A549 (cell line): ENCODE measurements around the gene CALML3. TPM values are rescaled to one million over a fixed set of nuclear protein-coding genes. Genes with fewer than 3 reads are reported as not detected.

Experiments
- ATAC-seq, 2 experiments: fragments of 200-7000 bp in 1 of 2; fragments of >200 bp in 1 of 2; cut with Nextera tagmentation in 1 of 2; cut with Tn5 transposase in 1 of 2; 3 replicates each; pipeline versions ENCODE4 v1.8.0 to v1.9.1; 2018 to 2020; ENCODE audit warnings: mild to moderate bottlenecking in 1 of 2, moderate library complexity in 1 of 2
- CTCF ChIA-PET: fragments of 300-600 bp; sonication (Branson Sonifier 250); formaldehyde crosslinking; extraction: SDS; loops from one replicate; lab custom pipeline; 2021; ENCODE audit warnings: antibody characterized with exemption, inconsistent platforms; lab: Yijun Ruan, JAX
- POLR2A ChIA-PET: fragments of 350-600 bp; formaldehyde crosslinking; extraction: SDS; loops from one replicate; lab custom pipeline; 2021; ENCODE audit warnings: antibody characterized with exemption, inconsistent platforms; lab: Yijun Ruan, JAX
- DNase-seq, 2 experiments: peaks; one replicate each; pipeline versions ENCODE4 v3.0.0 to v3.0.0-alpha.2; 2011 to 2016; ENCODE audit warnings: low read depth in 1 of 2, low spot score in 1 of 2
- FAIRE-seq: peaks from 2 replicates; lab custom pipeline; 2011; peaks lifted over from hg19 to GRCh38; lab: Jason Lieb, UNC
- H3K27ac ChIP-seq, 2 experiments: fragments of >200 bp; sonication (Bioruptor Twin); formaldehyde crosslinking; 3 replicates each; pipeline ENCODE4 v1.5.1; 2016 to 2017
- H3K4me1 ChIP-seq: fragments of >200 bp; sonication (Bioruptor Twin); formaldehyde crosslinking; 3 replicates; pipeline ENCODE4 v1.6.1; 2016
- H3K4me2 ChIP-seq: fragments of >200 bp; sonication (Bioruptor Twin); formaldehyde crosslinking; 3 replicates; pipeline ENCODE4 v1.6.1; 2016
- H3K4me3 ChIP-seq: fragments of >200 bp; sonication (Bioruptor Twin); formaldehyde crosslinking; 3 replicates; pipeline ENCODE4 v1.5.1; 2016
- H3K9me3 ChIP-seq: fragments of >200 bp; sonication (Bioruptor Twin); formaldehyde crosslinking; 3 replicates; pipeline ENCODE4 v1.6.1; 2016
- CHD4 ChIP-seq: fragments of 200-600 bp; sonication (generic); IDR thresholded peaks from 2 replicates; pipeline ENCODE4 v1.6.1; 2016; ENCODE audit warnings: antibody characterized with exemption, mild to moderate bottlenecking, borderline replicate concordance
- ESRRA ChIP-seq: fragments of 150-350 bp; IDR thresholded peaks from 2 replicates; pipeline ENCODE4 v1.6.1; 2014; ENCODE audit warnings: mild to moderate bottlenecking, low read length, borderline replicate concordance
- FOSB ChIP-seq: fragments of 250-450 bp; sonication (Bioruptor Pico); IDR thresholded peaks from 2 replicates; pipeline ENCODE4 v1.5.0; 2020; ENCODE audit warnings: mild to moderate bottlenecking, moderate library complexity
- FOSL2 ChIP-seq, 2 experiments: fragments of 450-650 bp in 1 of 2; fragments of >200 bp in 1 of 2; sonication (Bioruptor Twin) in 1 of 2; formaldehyde crosslinking; IDR thresholded peaks; 2 replicates each; pipeline versions ENCODE4 v1.5.0 to v1.6.1; 2016 to 2020; ENCODE audit warnings: mild to moderate bottlenecking in 1 of 2, moderate library complexity in 1 of 2
- FOXS1 ChIP-seq: fragments of 250-450 bp; sonication (Bioruptor Pico); IDR thresholded peaks from 2 replicates; pipeline ENCODE4 v1.5.0; 2020; ENCODE audit warnings: mild to moderate bottlenecking, moderate library complexity
- GATA3 ChIP-seq: IDR thresholded peaks from 2 replicates; pipeline ENCODE4 v1.6.1; 2012; ENCODE audit warnings: borderline replicate concordance
- JUNB ChIP-seq: fragments of >200 bp; sonication (Bioruptor Twin); formaldehyde crosslinking; IDR thresholded peaks from 2 replicates; pipeline ENCODE4 v1.6.1; 2016
- KDM5A ChIP-seq: fragments of 200-600 bp; sonication (generic); IDR thresholded peaks from 2 replicates; pipeline ENCODE4 v1.6.1; 2016; ENCODE audit warnings: antibody characterized with exemption, mild to moderate bottlenecking
- MAFK ChIP-seq: fragments of 450-650 bp; IDR thresholded peaks from 2 replicates; pipeline ENCODE4 v1.6.1; 2014; ENCODE audit not compliant: partially characterized antibody
- NFE2L2 ChIP-seq: fragments of 150-350 bp; conservative IDR thresholded peaks from 2 replicates; pipeline ENCODE4 v1.6.1; 2014; ENCODE audit warnings: low read length
- NPAS2 ChIP-seq: fragments of 250-450 bp; sonication (Bioruptor Pico); IDR thresholded peaks from 2 replicates; pipeline ENCODE4 v1.8.0; 2022; ENCODE audit warnings: mild to moderate bottlenecking, moderate library complexity, borderline replicate concordance
- POLR2A ChIP-seq: IDR thresholded peaks from 2 replicates; pipeline ENCODE4 v1.6.1; 2012; ENCODE audit warnings: mild to moderate bottlenecking, low read length
- RAD21 ChIP-seq, 2 experiments: fragments of >200 bp in 1 of 2; sonication (Bioruptor Twin) in 1 of 2; formaldehyde crosslinking in 1 of 2; IDR thresholded peaks in 1 of 2; conservative IDR thresholded peaks in 1 of 2; 2 replicates in 1 of 2; 3 replicates in 1 of 2; pipeline ENCODE4 v1.6.1; 2012 to 2018; ENCODE audit warnings: inconsistent platforms in 1 of 2
- RCOR1 ChIP-seq: fragments of 150-350 bp; IDR thresholded peaks from 2 replicates; pipeline ENCODE4 v1.6.1; 2014; ENCODE audit warnings: antibody characterized with exemption, low read length, low read depth
- ZFP36 ChIP-seq: fragments of 450-650 bp; IDR thresholded peaks from 2 replicates; pipeline ENCODE4 v1.6.1; 2014; ENCODE audit warnings: borderline replicate concordance; ENCODE audit not compliant: partially characterized antibody
- WGBS: methylation state at CpG from one replicate; pipeline ENCODE4 v1.1.6; 2017; ENCODE audit errors: missing lambda C conversion rate; 5-methylcytosine and 5-hydroxymethylcytosine counted together
- polyA plus RNA-seq, 4 experiments: library from polyadenylated mRNA; depleted of rRNA in 3 of 4; stranded (reverse); fragments of >200 nt; fragmentation: RNase III in 1 of 4; extraction: RNeasy Plus Mini Kit Qiagen cat#74134 plus additional on column Dnase treatment in 1 of 4; gene quantifications; 2 replicates in 3 of 4; 3 replicates in 1 of 4; pipeline ENCODE4 v1.2.3, GENCODE V29; 2011 to 2017
- TF ChIP-seq, protein P1 (sequence below): fragments of >200 bp; sonication (Bioruptor Twin); formaldehyde crosslinking; IDR thresholded peaks from 2 replicates; pipeline ENCODE4 v1.6.1; 2016
- TF ChIP-seq, protein P2 (sequence below): fragments of 150-350 bp; IDR thresholded peaks from 2 replicates; pipeline ENCODE4 v1.6.1; 2014; ENCODE audit warnings: low read depth, mild to moderate bottlenecking, low read length
- TF ChIP-seq, protein P3 (sequence below): IDR thresholded peaks from 2 replicates; pipeline ENCODE4 v1.6.1; 2012

Gene CALML3
- polyA plus RNA-seq, 2 of the 4 experiments (the other 2 are of a cell fraction) = not detected

DNA sequence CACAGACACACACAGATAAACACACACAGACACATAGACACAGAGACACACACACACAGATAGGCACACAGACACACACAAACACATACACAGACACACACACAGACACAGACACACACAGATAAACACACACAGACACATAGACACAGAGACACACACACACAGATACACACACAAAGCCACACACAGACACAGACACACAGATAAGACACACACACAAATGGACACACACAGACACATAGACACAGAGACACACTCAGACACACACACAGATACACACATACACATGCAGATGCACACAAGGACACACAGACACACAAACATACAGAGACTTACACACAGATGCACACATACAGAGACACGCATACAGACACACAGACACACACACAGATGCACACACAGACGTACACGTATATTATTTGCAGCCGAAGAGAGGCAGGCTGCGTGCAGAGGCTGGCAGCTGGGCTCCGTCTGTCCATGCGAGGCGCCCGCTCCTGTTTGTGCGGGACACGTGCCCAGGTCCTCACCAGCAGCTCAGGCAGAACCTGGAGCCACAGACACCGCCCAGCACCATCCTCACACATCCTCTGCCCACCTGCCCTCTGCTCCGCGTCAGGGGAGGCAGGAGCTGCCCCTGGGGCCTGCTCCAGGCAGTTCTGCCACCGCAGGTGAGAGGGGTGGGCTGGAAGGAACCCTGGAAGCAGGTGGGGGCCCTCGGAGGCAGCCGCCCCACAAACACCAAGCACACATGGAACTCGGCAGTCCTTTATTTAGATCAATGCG is 26.6 kb upstream of the CALML3 start:
- DNase-seq = no peak
- 91% methylated on average over 18 of the region's 19 CpGs for WGBS
- POLR2A ChIA-PET = no interaction called here
- Histone ChIP-seq H3K4me1 (peaks cover 14% of the 10 kb centered on the region), H3K4me3 (no peak overlapping the region)
- TF ChIP-seq, protein P1, sequence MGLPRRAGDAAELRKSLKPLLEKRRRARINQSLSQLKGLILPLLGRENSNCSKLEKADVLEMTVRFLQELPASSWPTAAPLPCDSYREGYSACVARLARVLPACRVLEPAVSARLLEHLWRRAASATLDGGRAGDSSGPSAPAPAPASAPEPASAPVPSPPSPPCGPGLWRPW = no peak
- TF ChIP-seq MAFK (no peak), CHD4 (no peak), POLR2A (no peak), NPAS2 (CRISPR knock-in tag) (no peak), NFE2L2 (no peak), GATA3 (no peak), ESRRA (no peak)
- TF ChIP-seq, all 56 proteins: peak for 0
- ATAC-seq = no peak
- H3K4me2 ChIP-seq = no peak overlapping the region
- no peak for FAIRE-seq
- CTCF ChIA-PET = interaction anchor here (4.8 kb wide), 1 partner anchor 125 kb away, joined by 23 read pairs; no protein-coding TSS in a partner anchor
- no peak overlapping the region for H3K27ac ChIP-seq
- H3K9me3 ChIP-seq = no peaks in the 10 kb centered on the region

DNA sequence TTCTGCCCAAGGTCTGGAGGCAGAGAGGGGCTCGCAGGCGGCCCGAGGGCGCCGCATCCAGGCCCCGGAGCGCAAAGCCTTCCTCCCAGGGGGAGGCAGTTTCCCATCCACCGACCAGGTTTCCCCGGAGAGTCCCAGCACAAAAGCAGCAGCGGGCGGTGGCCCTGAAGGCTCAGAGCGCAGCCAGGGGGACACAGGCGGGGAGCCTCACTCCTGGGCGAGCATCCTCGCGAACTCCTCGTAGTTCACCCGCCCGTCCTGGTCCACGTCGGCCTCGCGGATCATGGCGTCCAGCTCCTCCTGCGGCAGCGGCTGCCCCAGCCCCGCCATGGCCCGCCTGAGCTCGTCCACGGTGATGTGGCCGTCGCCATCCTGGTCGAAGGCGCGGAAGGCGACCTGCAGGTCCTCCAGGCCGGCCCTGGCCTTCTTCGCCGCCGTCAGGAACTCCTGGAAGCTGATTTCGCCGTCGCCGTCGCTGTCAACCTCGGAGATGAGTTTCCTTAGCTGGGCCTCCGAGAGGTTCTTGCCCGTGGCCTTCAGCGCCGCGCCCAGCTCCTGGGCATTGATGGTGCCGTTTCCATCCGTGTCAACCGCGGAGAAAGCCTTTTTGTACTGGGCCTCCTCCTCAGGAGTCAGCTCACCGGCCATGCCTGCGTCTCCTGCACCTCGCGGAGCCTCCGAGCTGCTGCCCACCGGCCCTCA is 25.8 kb upstream of the CALML3 start:
- 91% methylated on average over 40 of the region's 61 CpGs for WGBS
- H3K4me2 ChIP-seq = no peak overlapping the region
- no peak overlapping the region for H3K27ac ChIP-seq
- H3K4me3 ChIP-seq = no peak overlapping the region
- H3K9me3 ChIP-seq = no peaks in the 10 kb centered on the region
- no peak for DNase-seq
- TF ChIP-seq, protein P2, sequence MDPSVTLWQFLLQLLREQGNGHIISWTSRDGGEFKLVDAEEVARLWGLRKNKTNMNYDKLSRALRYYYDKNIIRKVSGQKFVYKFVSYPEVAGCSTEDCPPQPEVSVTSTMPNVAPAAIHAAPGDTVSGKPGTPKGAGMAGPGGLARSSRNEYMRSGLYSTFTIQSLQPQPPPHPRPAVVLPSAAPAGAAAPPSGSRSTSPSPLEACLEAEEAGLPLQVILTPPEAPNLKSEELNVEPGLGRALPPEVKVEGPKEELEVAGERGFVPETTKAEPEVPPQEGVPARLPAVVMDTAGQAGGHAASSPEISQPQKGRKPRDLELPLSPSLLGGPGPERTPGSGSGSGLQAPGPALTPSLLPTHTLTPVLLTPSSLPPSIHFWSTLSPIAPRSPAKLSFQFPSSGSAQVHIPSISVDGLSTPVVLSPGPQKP = no peak
- TF ChIP-seq RCOR1 (no peak), JUNB (no peak), GATA3 (no peak), RAD21 (conservative IDR thresholded peaks at IDR 0.05 in 1 of 2, IDR thresholded peaks at IDR 0.05 in 1 of 2) (no peak), FOSB (no peak), FOSL2 (IDR thresholded peaks at IDR 0.05) (no peak), FOSL2 (CRISPR knock-in tag; IDR thresholded peaks at IDR 0.05) (no peak), FOXS1 (CRISPR knock-in tag) (no peak), KDM5A (no peak), ZFP36 (no peak)
- TF ChIP-seq, protein P1 = no peak
- TF ChIP-seq, protein P3, sequence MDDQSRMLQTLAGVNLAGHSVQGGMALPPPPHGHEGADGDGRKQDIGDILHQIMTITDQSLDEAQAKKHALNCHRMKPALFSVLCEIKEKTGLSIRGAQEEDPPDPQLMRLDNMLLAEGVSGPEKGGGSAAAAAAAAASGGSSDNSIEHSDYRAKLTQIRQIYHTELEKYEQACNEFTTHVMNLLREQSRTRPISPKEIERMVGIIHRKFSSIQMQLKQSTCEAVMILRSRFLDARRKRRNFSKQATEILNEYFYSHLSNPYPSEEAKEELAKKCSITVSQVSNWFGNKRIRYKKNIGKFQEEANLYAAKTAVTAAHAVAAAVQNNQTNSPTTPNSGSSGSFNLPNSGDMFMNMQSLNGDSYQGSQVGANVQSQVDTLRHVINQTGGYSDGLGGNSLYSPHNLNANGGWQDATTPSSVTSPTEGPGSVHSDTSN = no peak
- ATAC-seq = no peak
- FAIRE-seq = no peak
- ChIA-PET POLR2A (interaction anchor here (1.4 kb wide), 1 partner anchor 53 kb away, joined by 3 read pairs; no protein-coding TSS in a partner anchor), CTCF (interaction anchor here (1.1 to 4.8 kb wide), 4 partner anchors 11 to 124 kb away, joined by 3 to 23 read pairs (median 4); no protein-coding TSS in a partner anchor)
- H3K4me1 ChIP-seq = peaks cover 5% of the 10 kb centered on the region
